GM20000 (cell line): ENCODE results near the gene C8A.

Source experiments
- DNase-seq: peaks from one replicate; pipeline ENCODE4 v3.0.0; 2012; ENCODE audit warnings: low spot score
- CTCF ChIP-seq: IDR thresholded peaks from 2 replicates; pipeline ENCODE4 v1.5.1; 2012; ENCODE audit warnings: mild to moderate bottlenecking, control low read depth; ENCODE audit errors: extremely low read depth, missing control alignments

C8A gene

GRCh38 chr1:56850922-56851321 lies 3.7 kb upstream of the C8A start:
- DNase-seq: no peak
- no peak for TF ChIP-seq CTCF

GRCh38 chr1:56852476-56852875 lies 2.1 kb upstream of the C8A start:
- DNase-seq: no peak

GRCh38 chr1:56855190-56855589 lies 593 bp downstream of the C8A start:
- no peak for DNase-seq
- no peak for TF ChIP-seq CTCF

More at GRCh38 chr1:56852476-56852875, 2.1 kb upstream of the C8A start:
- TF ChIP-seq CTCF: no peak

GRCh38 chr1:56856186-56856585 lies 1.6 kb downstream of the C8A start:
- no peak for TF ChIP-seq CTCF

GRCh38 chr1:56859287-56859686 lies 4.7 kb downstream of the C8A start:
- TF ChIP-seq CTCF: no peak
- DNase-seq: no peak

More at GRCh38 chr1:56856186-56856585, 1.6 kb downstream of the C8A start:
- DNase-seq: no peak

- TF ChIP-seq CTCF: no peak
- no peak for DNase-seq
Observed at GRCh38 chr1:56863265-56863992, 8.8 kb downstream of the C8A start.

GRCh38 chr1:56864430-56864829 lies 9.8 kb downstream of the C8A start:
- TF ChIP-seq CTCF: no peak
- DNase-seq: no peak
